GM21717 (cell line): ENCODE data around the gene EBF3.

ENCODE experiments used
- ATAC-seq: cut with Tn5 transposase; IDR thresholded peaks from one replicate; pipeline ENCODE4 v1.9.1; 2021; ENCODE audit warnings: mild to moderate bottlenecking, moderate library complexity; ENCODE audit not compliant: unreplicated experiment

The EBF3 gene, protein sequence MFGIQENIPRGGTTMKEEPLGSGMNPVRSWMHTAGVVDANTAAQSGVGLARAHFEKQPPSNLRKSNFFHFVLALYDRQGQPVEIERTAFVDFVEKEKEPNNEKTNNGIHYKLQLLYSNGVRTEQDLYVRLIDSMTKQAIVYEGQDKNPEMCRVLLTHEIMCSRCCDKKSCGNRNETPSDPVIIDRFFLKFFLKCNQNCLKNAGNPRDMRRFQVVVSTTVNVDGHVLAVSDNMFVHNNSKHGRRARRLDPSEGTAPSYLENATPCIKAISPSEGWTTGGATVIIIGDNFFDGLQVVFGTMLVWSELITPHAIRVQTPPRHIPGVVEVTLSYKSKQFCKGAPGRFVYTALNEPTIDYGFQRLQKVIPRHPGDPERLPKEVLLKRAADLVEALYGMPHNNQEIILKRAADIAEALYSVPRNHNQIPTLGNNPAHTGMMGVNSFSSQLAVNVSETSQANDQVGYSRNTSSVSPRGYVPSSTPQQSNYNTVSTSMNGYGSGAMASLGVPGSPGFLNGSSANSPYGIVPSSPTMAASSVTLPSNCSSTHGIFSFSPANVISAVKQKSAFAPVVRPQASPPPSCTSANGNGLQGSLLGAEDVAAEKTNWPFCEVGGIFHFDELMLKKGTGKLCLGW

DNA sequence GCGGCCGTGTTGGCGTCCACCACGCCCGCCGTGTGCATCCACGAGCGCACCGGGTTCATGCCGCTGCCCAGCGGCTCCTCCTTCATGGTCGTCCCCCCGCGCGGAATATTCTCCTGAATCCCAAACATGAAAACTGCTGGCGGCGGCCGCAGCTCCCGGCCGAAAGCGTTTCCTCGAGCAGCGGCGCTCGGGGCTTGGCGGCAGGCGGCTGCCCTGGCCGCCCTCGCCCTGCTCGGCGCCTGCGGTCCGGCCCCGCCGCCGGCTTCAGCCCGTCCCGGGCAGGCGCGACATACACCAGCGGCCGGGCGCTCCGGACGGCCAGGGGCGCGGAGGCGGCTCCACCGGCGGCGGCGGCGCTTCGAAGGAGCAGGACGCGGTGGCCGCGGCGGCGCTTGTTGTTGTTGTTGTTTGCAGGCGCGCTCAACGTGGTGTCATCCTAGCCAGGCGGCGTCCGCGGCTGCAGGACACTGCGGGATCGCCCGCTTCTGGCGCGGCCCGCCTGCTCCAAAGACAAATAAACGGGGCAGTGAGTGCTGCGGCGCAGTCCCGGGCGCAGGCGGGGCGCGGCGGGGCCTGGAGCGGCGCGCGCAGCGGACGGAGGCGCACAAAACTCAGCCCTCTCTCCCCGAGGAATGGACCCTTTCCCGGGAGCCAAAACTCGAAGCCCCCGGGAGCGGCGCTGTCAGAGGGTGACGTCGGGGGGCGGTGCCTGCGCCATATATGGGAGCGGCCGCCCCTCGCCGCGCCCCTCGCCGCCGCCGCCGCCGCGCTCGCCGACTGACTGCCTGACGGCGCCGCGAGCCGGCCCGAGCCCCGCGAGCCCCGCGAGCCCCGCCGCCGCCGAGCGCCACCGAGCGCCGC lies at the start of gene EBF3:
Gene EBF3, minus strand, starts transcription at position 634 of the 861 bp plus-strand sequence. Its CDS starts 506 bp downstream, at position 128.
- ATAC-seq: no peak

DNA sequence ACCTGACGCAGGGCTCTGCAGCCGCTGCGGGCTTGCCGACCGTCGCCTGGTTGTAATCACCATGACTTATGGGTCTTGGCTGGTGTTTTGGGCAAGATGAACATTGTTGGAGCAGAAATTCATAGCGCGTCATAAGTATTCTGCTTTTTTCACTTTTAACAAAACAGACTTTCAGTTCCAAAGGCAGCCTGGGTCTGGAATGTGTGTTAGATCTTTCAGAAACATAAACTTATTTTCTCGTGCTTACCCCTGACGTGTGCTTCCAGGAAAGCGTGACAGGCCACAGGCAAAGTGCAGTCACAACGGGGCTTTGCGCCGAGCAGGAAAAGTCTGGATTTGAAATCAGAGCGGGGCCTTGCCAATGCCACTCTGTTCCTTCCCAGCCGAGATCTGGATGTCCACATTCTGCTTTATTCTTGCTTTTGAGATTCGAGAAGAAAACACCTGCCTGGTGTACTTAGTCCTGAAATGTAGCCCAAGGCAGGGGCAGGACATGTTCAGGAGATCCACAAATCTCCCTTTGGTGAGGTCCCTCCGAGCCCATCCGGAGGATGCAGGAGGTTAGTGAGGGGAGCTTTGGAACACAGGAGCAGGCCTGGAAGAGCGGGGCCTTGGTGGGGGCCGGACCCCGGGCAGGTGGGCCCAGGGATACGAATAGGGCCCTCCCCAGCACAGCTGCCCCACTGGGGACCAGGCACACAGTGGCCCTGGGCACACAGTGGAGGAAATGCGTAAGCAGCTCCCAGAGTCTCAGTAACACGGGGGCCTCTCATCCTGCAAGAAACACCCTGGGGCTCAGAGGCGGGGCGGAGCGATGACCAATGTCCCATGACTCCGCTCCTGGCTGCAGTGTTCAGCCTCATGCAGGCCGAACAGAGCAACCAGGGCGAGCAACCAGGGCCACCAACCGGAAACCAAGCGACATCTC lies 49.5 kb upstream of the EBF3 start:
- no peak for ATAC-seq

DNA sequence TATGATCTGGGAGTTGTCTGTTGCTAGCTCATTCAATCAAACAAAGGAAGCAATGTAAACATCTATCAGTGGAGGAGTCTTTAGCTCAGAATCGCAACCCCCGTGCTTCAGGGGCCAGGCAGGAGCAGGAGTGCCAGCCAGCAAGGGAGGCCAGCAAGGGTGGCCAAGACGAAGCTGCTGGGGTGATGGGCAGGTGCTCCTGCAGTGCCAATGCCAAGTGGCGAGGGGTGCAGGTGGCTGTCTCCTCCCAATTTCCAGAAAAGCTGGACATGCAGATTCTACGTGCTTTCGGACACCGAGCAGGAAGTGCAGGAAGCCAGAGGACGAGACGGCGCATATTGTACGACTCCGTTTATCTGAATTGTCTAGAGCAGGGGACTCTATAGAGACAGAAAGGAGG lies 48.1 kb upstream of the EBF3 start:
- ATAC-seq: no peak

DNA sequence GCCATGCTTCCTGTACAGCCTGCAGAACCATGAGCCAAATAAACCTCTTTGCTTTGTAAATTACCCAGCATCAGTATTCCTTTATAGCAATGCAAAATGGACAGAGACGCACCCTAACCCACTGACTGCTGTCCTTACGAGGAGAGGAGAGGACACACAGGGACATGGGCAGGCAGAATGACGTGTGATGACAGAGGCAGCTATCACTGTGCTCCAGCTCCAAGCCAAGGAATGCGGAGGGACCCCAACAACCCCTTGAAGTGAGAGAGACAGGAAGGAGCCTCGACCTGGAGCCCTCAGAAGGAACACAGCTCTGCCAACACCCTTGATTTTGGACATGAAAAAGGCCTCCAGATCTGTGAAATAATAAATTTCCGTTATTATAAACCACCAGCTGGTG lies 46.6 kb upstream of the EBF3 start:
- no peak for ATAC-seq

DNA sequence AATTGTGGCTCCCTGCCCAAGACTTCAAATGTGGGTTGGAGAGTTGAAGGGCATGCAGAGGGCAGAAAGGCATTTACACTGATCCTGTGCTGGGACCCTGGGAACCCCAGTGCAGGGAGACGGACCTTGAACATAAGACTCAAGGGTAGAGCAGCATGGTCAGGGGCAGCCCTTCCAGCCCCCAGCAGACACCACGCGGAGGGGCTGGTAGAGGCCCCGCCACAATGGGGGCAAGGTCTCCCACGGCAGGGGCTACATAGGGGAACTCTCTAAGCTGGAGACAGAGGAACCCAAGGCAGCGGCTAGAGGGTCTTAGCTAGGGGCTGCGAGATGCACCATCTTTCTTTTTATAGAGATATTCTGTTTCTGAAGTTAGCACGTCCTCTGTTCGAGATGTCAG lies 45.2 kb upstream of the EBF3 start:
- no peak for ATAC-seq

DNA sequence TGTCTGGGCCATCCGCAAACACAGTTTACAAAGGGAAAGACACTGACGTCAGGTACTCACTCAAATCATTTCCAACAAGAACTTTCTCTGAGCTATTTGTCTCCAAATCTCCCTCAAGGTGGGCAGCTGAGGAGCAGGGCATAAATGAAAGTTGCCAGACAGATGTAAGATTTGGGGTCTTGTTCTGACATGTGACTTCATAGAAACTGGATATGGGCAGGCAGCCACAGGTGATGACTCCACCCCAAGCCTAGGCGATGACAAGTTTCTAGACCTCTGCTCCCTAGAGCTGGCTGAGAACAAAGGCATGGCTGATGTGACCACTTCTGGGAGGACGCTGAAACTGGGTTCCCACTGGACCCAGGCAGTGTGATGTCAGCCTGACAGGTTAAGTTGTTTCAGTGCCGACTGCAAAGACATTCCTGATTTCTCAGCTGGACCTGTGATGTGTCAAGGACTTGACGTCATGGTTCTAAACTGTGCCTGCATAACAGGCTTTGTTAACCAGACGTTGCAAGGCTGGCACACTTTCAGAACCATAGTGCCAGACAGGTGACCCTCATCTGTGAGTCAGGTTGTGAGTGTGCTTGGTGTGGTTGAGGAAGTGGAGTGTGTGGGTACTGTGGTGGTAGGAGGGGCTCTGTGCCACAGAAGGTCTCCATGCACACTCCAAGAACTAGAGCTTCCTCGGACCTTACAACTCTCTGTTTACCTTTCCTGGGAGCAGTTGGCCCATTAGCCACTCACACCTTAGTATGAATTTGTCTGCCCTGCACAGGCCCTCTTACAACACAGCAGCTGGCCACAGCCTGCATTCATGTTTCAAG lies 39.9 kb upstream of the EBF3 start:
- ATAC-seq: no peak

DNA sequence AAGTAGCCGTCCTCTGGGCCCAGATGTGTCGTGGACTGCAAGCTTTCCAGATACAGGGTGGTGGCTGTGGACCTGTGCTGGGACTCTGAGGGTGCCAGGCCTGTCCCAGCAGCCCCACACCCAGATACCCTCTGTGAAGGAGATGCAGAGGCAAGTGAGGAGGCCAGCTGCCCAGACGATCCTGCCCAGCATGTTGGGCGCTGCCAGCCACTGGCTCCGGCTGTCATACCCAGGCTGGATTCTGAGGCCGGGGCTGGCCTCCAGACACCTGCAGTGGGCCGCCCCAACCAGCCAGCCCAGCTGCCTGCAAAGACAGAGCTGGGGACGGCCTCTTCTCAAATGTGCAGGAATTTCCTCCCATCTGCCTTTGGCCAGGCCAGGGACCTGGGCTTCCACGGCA lies 39.1 kb upstream of the EBF3 start:
- ATAC-seq: no peak

DNA sequence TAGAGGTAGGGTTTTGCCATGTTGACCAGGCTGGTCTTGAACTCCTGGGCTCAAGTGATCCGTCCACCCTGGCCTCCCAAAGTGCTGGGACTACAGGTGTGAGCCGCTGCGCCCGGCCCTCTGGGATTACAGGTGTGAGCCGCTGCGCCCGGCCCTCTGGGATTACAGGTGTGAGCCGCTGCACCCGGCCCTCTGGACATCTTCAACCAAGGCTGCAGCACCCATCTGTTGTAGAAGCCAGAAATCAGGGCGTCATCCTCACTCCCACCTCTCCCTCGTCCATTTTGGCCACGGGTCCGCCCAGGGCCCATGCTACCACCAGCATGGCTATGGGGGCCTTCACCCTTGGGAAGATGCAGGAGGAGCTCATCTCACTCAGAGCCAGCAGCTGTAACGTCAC lies 38.5 kb upstream of the EBF3 start:
- ATAC-seq: no peak

DNA sequence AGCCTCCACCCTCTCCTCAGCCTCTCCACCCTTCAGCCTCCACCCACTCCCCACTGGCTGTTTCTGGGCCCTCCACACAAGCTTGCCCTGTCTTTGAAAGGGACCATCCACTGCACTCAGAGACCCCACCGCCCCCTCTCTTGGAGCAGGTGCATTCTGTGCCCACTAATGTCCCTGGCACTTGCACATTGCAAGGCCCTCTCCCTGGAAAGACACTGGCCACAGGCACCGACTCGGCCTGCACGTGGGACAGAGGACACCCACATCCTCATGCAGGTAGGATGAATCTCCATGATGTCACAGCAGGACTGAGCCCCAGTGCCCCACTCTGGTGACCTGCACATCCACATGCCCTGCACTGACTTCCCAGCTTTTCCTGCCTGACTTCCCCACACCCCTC lies 36.8 kb upstream of the EBF3 start:
- no peak for ATAC-seq

DNA sequence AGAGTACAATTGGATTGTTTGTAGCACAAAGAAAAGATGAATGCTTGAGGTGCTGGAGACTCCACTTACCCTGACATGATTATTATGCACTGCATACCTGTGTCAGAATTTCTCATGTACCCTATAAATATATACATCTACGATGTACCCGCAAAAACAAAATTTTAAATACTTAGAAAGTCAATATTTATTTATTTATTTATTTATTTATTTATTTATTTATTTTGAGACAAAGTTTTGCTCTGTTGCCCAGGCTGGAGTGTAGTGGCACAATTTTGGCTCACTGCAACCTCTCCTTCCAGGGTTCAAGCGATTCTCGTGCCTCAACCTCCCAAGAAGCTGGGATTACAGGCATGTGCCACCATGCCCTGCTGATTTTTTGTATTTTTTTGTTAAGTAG lies 35.1 kb upstream of the EBF3 start:
- no peak for ATAC-seq

DNA sequence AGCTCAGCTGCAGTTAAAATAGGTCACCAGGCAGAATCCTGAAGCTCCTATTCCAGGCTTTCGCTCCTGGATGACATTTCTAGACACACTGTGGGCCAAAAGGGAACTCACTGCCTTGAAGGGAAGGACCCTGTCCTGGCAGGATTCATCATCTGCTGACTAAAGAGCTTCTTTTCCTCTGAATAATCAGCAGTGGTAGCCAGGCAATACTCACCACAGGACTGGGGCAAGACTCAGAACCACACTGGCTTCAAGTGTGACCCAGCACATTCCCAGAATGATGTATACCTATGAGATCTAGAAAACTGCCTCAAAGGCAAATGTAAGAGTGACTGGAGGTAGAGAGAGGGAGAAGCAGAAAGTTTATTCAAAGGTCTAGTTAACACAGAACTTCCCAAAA lies 29.5 kb upstream of the EBF3 start:
- no peak for ATAC-seq

DNA sequence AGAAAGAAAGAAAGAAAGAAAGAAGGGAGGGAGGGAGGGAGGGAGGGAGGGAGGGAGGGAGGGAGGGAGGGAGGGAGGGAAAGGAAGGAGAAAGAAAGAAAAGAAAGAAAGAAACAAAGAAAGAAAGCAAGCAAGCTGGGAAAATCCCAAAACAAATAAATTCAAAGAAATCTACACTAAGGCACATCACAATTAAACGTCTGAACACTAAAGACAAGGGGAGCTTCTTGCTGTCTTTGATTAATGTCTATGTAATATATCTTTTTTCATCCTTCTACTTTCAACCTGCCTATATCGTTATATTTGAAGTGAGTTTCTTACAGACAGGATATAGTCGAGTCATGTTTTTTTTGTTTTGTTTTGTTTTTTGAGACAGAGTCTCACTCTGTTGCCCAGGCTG lies 28.3 kb upstream of the EBF3 start:
- ATAC-seq: no peak

DNA sequence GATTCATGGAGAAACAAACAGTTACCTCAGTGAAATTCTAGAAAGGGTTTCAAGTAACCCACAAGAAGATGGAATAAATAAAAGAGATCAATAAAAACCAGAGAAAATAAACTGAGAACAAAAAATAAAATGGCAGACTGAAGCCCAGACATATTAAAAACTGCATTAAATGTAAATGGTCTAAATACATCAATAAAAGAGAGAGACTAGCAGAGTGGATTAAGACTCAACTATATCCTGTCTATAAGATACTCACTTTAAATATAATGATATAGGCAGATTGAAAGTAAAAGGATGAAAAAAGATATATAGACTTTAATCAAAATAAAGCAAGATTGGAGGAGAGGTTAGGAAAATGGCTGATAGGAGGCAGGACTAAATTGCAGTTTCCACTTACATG lies 18.8 kb upstream of the EBF3 start:
- ATAC-seq: no peak

DNA sequence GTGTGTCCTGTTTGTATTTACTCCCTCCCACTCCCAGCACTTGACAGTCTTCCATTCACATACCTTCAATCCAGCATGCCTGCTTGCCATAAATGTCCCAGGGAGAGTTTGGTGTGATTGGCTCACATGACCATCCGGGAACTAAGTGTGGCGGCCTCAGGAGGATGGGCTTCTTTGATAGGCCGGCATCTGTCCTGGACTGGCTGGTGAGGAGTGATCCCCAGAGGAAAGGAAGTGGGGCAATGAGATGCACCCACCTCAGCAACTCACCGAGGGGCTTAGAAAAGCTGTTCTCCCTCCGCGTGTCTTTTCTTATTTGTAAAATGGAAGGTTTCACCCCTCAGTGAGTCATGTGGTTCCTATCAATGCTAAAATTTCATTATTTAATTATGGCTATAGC lies 14.9 kb upstream of the EBF3 start:
- ATAC-seq: no peak

DNA sequence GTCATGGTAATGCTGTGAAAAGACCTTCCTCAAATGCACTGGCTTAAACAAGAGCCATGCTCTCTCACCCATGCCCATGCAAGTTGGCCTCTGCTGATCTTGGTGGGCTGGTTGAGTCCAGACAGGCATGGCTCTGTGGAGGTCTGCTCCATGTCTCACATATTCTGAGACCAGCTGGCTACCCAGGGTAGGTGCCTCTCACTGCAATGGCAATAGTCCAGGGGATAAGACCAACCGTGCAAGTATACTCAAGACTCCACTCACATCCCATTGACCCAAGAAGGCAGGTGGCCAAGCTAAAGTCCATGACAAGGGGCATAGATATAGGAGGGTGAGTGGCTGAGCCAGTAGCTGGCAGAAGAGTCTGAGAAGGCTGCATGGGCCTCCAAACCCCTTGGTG lies 14.2 kb upstream of the EBF3 start:
- ATAC-seq: no peak

DNA sequence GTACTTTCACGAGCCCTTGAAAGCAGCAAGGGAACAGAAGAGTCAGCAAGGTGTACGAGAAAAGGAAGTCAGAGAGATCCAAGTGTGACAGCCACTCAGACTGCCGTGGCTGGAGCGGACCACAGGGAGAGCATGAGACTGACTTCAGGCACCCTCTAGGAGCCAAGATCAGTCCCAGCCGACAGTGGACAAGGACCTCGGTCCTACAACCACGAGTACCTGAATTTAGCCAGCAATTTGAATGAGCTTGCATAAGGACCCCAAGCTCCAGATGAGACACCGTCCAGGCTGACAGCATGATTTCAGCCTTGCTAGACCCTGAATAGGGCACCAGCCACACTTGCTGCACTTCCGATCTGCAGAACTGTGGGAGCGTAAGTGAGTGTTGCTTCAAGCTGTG lies 13.7 kb upstream of the EBF3 start:
- no peak for ATAC-seq

DNA sequence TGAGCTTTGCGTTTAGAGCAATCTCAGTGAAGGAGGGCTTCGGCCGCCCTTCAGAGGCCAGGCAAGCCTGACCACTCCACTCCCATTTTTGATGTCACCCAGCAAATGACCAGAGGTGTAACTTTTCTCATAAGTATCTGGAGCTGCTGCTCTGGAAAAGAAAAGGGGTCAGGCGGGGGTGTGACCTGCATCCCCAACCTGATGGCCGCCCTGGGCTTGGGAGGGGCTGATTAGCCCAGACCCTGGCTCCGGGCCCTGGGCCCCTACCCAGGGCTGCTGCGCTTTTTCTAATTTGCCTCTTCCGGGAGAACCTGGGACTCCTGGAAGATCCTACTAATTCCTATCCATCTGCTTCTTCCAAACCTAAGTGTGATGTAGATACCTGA lies 9.6 kb upstream of the EBF3 start:
- no peak for ATAC-seq

DNA sequence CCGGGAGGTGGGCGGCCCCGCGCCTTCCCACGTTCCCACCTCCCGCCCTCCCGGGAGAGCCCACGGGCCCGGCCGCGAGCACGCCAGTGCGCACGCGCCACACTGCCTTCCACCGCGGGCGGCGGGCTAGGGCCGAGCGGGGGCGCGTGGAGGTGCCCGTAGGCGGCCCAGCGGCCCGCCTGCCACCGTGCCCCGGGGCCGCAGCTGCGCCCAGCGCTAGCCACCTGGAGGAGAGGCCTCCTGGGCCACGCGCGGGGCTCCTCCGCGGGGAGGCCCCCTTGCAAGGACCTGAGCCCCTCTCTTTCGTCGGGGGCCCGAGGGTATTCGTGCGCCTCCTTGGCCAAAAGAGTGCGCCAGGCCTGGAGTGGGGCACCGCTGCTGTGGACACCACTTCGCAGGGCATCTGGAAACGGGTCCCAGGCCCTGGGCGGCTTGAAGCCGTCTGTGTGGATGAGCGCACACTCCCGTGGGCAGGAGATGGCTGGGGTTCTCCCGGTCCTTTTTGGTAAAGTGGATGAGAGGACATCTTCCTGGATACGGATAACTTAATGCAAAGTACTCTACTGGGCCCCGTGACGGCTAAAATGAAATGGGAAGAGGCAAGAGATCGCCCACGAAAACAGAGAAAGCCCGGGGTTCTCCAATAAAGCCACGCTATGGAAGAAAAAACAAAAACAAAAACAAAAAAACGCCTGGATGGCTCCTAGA lies 9.0 kb upstream of the EBF3 start:
- no peak for ATAC-seq
